OCI-LY1 (cell line): Measurements from ENCODE around the gene ATP5PF.

Experiments used
- EZH2 ChIP-seq: fragments of 200-600 bp; sonication (generic), shearing (Covaris generic); IDR thresholded peaks from 2 replicates; pipeline ENCODE4 v1.8.0; 2017; ENCODE audit warnings: borderline replicate concordance, mixed run types, mild to moderate bottlenecking, antibody characterized with exemption, low read length, moderate library complexity, mixed read lengths
- TF ChIP-seq, protein P1 (sequence below): fragments of 200-600 bp; sonication (generic), shearing (Covaris generic); IDR thresholded peaks from 2 replicates; pipeline ENCODE4 v1.5.1; 2017; ENCODE audit warnings: mild to moderate bottlenecking, antibody characterized with exemption, low read length, moderate library complexity, mixed read lengths

DNA sequence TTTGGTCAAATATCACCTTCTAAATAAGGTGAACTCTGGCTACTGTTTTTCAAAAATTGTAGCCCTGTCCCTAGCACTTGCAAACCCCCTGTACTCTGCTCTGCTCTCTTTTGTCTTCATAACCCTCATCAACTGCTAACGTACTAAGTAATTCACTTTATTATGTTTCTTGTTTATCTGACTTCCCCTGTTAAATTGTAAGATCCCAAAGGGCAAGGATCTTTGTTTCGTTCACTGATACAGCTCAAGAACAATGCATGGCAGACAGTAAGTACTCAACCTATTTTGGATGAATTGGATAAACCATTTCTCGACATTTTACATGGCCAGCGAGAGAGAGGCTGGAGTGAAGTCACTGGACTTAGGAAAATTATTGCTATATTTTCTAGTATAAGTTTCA is 46.9 kb downstream of the ATP5PF start:
- TF ChIP-seq, protein P1, sequence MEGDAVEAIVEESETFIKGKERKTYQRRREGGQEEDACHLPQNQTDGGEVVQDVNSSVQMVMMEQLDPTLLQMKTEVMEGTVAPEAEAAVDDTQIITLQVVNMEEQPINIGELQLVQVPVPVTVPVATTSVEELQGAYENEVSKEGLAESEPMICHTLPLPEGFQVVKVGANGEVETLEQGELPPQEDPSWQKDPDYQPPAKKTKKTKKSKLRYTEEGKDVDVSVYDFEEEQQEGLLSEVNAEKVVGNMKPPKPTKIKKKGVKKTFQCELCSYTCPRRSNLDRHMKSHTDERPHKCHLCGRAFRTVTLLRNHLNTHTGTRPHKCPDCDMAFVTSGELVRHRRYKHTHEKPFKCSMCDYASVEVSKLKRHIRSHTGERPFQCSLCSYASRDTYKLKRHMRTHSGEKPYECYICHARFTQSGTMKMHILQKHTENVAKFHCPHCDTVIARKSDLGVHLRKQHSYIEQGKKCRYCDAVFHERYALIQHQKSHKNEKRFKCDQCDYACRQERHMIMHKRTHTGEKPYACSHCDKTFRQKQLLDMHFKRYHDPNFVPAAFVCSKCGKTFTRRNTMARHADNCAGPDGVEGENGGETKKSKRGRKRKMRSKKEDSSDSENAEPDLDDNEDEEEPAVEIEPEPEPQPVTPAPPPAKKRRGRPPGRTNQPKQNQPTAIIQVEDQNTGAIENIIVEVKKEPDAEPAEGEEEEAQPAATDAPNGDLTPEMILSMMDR, result no peak
- TF ChIP-seq EZH2, result no peak
